HEK293T (cell line): Measurements from ENCODE around the gene FAM240A.

Source experiments
- TARDBP ChIP-seq: fragments of 450-650 bp; IDR thresholded peaks from 2 replicates; pipeline ENCODE4 v1.6.1; 2016
- TF ChIP-seq, protein P1 (sequence below): fragments of 450-650 bp; IDR thresholded peaks from 2 replicates; pipeline ENCODE4 v1.6.1; 2016

DNA sequence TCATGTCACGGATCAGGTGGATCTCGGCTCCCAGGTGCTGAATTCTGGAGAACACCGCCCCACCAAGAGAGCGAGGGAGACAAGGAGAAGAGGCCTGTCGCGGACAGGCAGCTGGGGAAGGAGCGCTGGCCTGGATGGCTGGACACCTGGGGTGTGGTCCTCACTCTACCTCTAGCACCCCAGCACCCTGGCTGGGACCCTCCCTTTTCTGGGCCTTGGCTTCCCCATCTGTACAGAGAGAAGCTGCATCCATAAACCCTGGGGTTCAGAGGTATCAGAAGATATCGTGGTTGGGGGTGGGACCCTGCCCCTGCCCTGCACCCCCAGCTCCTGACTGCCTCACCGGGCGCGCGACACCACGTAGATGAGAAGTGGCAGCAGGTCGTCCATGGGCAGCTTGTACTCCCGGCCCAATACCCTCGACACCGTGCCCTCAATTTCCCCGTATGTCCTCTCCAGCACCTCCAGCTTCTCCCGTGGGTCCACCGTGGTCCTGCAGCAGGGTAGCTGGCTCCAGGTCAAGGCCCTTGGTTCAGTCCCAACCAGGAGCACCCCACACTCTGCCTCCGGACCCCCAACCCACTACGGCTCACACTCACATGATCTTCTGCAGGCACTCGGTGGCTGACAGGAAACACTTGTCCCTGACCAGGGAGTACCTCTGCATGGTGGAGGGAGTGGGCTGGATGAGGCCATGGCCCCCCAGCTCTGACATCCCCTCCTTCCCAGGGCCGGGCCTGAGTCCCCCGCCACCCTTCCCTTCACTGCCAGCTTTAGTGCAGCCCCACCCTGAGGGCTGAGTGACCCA lies 59.4 kb downstream of the FAM240A start:
- TF ChIP-seq, protein P1, sequence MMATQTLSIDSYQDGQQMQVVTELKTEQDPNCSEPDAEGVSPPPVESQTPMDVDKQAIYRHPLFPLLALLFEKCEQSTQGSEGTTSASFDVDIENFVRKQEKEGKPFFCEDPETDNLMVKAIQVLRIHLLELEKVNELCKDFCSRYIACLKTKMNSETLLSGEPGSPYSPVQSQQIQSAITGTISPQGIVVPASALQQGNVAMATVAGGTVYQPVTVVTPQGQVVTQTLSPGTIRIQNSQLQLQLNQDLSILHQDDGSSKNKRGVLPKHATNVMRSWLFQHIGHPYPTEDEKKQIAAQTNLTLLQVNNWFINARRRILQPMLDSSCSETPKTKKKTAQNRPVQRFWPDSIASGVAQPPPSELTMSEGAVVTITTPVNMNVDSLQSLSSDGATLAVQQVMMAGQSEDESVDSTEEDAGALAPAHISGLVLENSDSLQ = no peak
- TF ChIP-seq TARDBP = no peak
